Endothelial cell of umbilical vein (primary cell): ENCODE results near the gene CREG2. TPM values are rescaled to one million over a fixed set of nuclear protein-coding genes. Genes with fewer than 3 reads are reported as not detected.

Experiments used
- BruUV-seq: library from RNA; stranded (reverse); fragments of 400-500 nt; replicated peaks from 2 replicates; lab custom pipeline; 2021; lab: Mats Ljungman, UMichigan
- CTCF ChIA-PET: fragments of 300-600, 350-600 bp; sonication (Branson Sonifier 250); formaldehyde crosslinking; loops from one replicate; lab custom pipeline; 2021; ENCODE audit warnings: antibody characterized with exemption, inconsistent platforms; lab: Charles Lee
- POLR2A ChIA-PET: fragments of 300-600, 350-600 bp; sonication (Branson Sonifier 250); formaldehyde crosslinking; loops from one replicate; lab custom pipeline; 2021; ENCODE audit warnings: antibody characterized with exemption, inconsistent platforms; lab: Charles Lee
- DNase-seq: peaks from one replicate; pipeline ENCODE4 v3.0.0-alpha.2; 2011; ENCODE audit warnings: low read depth, low spot score
- FAIRE-seq: peaks from 2 replicates; lab custom pipeline; 2011; peaks lifted over from hg19 to GRCh38; lab: Jason Lieb, UNC
- H2AFZ ChIP-seq: 2 replicates; pipeline ENCODE4 v1.6.0; 2012; ENCODE audit warnings: low read depth, low read length, control low read depth, inconsistent platforms
- H3K27ac ChIP-seq: 2 replicates; pipeline ENCODE4 v1.5.1; 2011; ENCODE audit warnings: low read depth, mild to moderate bottlenecking, control low read depth, low read length, moderate library complexity; ENCODE audit not compliant: insufficient read depth
- H3K27me3 ChIP-seq, 2 experiments: 2 replicates each; pipeline versions ENCODE4 v1.6.0 to v1.6.1; 2011; ENCODE audit warnings: low read length in 2 of 2, mixed read lengths in 1 of 2; ENCODE audit not compliant: control insufficient read depth in 2 of 2, insufficient read depth in 2 of 2
- H3K36me3 ChIP-seq, 2 experiments: 2 replicates in 1 of 2; 3 replicates in 1 of 2; pipeline ENCODE4 v1.5.1; 2011; ENCODE audit warnings: low read length in 2 of 2, mild to moderate bottlenecking in 1 of 2, moderate library complexity in 1 of 2; ENCODE audit not compliant: control insufficient read depth in 2 of 2, insufficient read depth in 2 of 2; ENCODE audit errors: extremely low read depth in 1 of 2
- H3K4me1 ChIP-seq: 3 replicates; pipeline ENCODE4 v1.5.1; 2011; ENCODE audit warnings: mild to moderate bottlenecking, low read length; ENCODE audit not compliant: control insufficient read depth, insufficient read depth; ENCODE audit errors: extremely low read depth
- H3K4me2 ChIP-seq: 2 replicates; pipeline ENCODE4 v1.6.1; 2011; ENCODE audit warnings: low read length, control low read depth, mixed read lengths; ENCODE audit not compliant: insufficient read depth
- H3K4me3 ChIP-seq, 3 experiments: fragments of 200-600 bp in 1 of 3; sonication (generic), shearing (Covaris generic) in 1 of 3; replicated peaks in 1 of 3; 2 replicates each; pipeline ENCODE4 v1.5.1; 2011 to 2016; ENCODE audit warnings: control low read depth in 3 of 3, low read length in 3 of 3, mild to moderate bottlenecking in 2 of 3, inconsistent platforms in 1 of 3, low read depth in 1 of 3, moderate library complexity in 1 of 3; ENCODE audit not compliant: insufficient read depth in 1 of 3
- H3K79me2 ChIP-seq: 2 replicates; pipeline ENCODE4 v1.6.0; 2012; ENCODE audit warnings: low read length, inconsistent platforms; ENCODE audit not compliant: control insufficient read depth, insufficient read depth
- H3K9ac ChIP-seq: replicated peaks from 2 replicates; pipeline ENCODE3; 2011; ENCODE audit warnings: low read length, control low read depth; ENCODE audit not compliant: insufficient read depth; ENCODE audit errors: extremely low read depth
- H3K9me1 ChIP-seq: replicated peaks from 3 replicates; pipeline ENCODE4 v1.6.0; 2011; ENCODE audit warnings: mild to moderate bottlenecking, low read length; ENCODE audit not compliant: control insufficient read depth, insufficient read depth; ENCODE audit errors: extremely low read depth
- H3K9me3 ChIP-seq: replicated peaks from 2 replicates; pipeline ENCODE4 v1.5.1; 2012; ENCODE audit warnings: low read length, inconsistent platforms; ENCODE audit not compliant: control insufficient read depth, insufficient read depth
- H4K20me1 ChIP-seq: replicated peaks from 2 replicates; pipeline ENCODE3; 2011; ENCODE audit warnings: mild to moderate bottlenecking, low read length; ENCODE audit not compliant: control insufficient read depth, insufficient read depth; ENCODE audit errors: extremely low read depth
- EZH2 ChIP-seq: IDR thresholded peaks from 2 replicates; pipeline ENCODE4 v1.6.1; 2012; ENCODE audit warnings: borderline replicate concordance, low read depth, mild to moderate bottlenecking, moderate library complexity, low read length, inconsistent platforms; ENCODE audit not compliant: severe bottlenecking
- FOS ChIP-seq: IDR thresholded peaks from 2 replicates; pipeline ENCODE4 v1.6.1; 2011; ENCODE audit warnings: mild to moderate bottlenecking, low read length, moderate library complexity, borderline replicate concordance; ENCODE audit not compliant: insufficient read depth
- GATA2 ChIP-seq: IDR thresholded peaks from 2 replicates; pipeline ENCODE4 v1.7.0; 2011; ENCODE audit warnings: low read depth, mild to moderate bottlenecking, moderate library complexity, mixed read lengths, low read length; ENCODE audit not compliant: insufficient read length, insufficient read depth
- JUN ChIP-seq: IDR thresholded peaks from 2 replicates; pipeline ENCODE4 v1.6.1; 2011; ENCODE audit warnings: borderline replicate concordance, low read depth; ENCODE audit not compliant: insufficient read length, insufficient read depth
- MYC ChIP-seq: IDR thresholded peaks from one replicate; pipeline ENCODE4 v1.6.1; 2011; ENCODE audit warnings: mild to moderate bottlenecking, low read depth, low read length
- POLR2A ChIP-seq: IDR thresholded peaks from 2 replicates; pipeline ENCODE4 v1.6.1; 2012; ENCODE audit warnings: low read depth, mild to moderate bottlenecking, control low read depth, low read length
- POLR2AphosphoS5 ChIP-seq: IDR thresholded peaks from 2 replicates; pipeline ENCODE4 v1.6.1; 2012; ENCODE audit warnings: low read depth, mild to moderate bottlenecking, control low read depth, low read length, moderate library complexity; ENCODE audit not compliant: insufficient read depth
- dilution Hi-C: fragments of 300-500 bp; cut with MboI; formaldehyde crosslinking; loops from one replicate; pipeline ENCODE4 v1.15.0; 2019; ENCODE audit warnings: low sequenced_read_pairs; ENCODE audit not compliant: extremely low pct_ligation_motif_present
- intact Hi-C: fragments of 100-400 bp; cut with micrococcal nuclease; formaldehyde crosslinking; loops from one replicate; pipeline ENCODE4 v1.10.0; 2022
- polyA plus RNA-seq, 4 experiments: library from polyadenylated mRNA; depleted of rRNA in 3 of 4; stranded (reverse) in 3 of 4; unstranded in 1 of 4; fragments of >200 nt; gene quantifications; 2 replicates each; pipeline versions ENCODE4 v1.2.1 to v1.2.3, GENCODE V29; 2011 to 2012; ENCODE audit warnings: missing spikeins in 1 of 4
- total RNA-seq: library from RNA; stranded (reverse); gene quantifications from 2 replicates; pipeline ENCODE4 v1.2.3, GENCODE V29; 2021
- TF ChIP-seq, protein P1 (sequence below), 2 donors: IDR thresholded peaks; 1 replicate in 1 of 2; 2 replicates in 1 of 2; pipeline ENCODE4 v1.5.1; 2011; ENCODE audit warnings: low read length in 2 of 2, mild to moderate bottlenecking in 2 of 2, moderate library complexity in 2 of 2, control low read depth in 1 of 2, inconsistent platforms in 1 of 2, low read depth in 1 of 2; ENCODE audit not compliant: insufficient read depth in 1 of 2; ENCODE audit errors: extremely low read depth in 1 of 2
- TF ChIP-seq, protein P2 (sequence below): IDR thresholded peaks from 2 replicates; pipeline ENCODE4 v1.6.1; 2011; ENCODE audit not compliant: insufficient read depth, insufficient read length

The CREG2 gene
- total and polyA plus RNA-seq, 2 donors (not counting 3 experiments of a cell fraction or from before 2014, with no cell fraction given) = 0.48 to 2.0 TPM

DNA sequence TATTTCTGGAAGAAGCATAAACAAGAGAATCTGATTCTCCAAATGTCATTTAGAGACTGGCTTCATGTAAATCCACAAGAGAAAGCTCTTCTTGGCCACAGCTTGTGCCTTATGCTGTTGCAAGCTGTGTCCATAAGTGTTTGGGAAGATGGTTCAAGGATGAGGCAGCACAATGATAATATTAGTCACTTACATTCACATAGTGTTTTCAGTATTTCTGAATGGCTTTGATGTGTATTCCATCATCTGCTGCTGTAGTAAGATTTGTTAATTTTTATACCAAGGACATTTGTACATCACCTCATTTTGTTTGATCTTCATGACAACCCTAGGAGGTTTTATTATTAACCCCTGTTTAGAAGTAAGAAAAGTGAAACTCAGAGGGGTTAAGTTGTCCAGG is 29.9 kb downstream of the CREG2 start:
- no TSS peak for BruUV-seq

More for the DNA sequence above, 29.9 kb downstream of the CREG2 start:
- TF ChIP-seq EZH2 = no peak
- TF ChIP-seq, protein P1, sequence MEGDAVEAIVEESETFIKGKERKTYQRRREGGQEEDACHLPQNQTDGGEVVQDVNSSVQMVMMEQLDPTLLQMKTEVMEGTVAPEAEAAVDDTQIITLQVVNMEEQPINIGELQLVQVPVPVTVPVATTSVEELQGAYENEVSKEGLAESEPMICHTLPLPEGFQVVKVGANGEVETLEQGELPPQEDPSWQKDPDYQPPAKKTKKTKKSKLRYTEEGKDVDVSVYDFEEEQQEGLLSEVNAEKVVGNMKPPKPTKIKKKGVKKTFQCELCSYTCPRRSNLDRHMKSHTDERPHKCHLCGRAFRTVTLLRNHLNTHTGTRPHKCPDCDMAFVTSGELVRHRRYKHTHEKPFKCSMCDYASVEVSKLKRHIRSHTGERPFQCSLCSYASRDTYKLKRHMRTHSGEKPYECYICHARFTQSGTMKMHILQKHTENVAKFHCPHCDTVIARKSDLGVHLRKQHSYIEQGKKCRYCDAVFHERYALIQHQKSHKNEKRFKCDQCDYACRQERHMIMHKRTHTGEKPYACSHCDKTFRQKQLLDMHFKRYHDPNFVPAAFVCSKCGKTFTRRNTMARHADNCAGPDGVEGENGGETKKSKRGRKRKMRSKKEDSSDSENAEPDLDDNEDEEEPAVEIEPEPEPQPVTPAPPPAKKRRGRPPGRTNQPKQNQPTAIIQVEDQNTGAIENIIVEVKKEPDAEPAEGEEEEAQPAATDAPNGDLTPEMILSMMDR (IDR thresholded peaks at IDR 0.05; ENCODE audit: extremely low read depth in 1 of 2, insufficient read depth in 1 of 2, low read depth in 1 of 2, low read length in 2 of 2) = no peak
- TF ChIP-seq FOS = no peak
- no peak for TF ChIP-seq POLR2A
- TF ChIP-seq GATA2 = no peak
- TF ChIP-seq POLR2AphosphoS5 = no peak
- TF ChIP-seq MYC = no peak
- TF ChIP-seq, protein P2, sequence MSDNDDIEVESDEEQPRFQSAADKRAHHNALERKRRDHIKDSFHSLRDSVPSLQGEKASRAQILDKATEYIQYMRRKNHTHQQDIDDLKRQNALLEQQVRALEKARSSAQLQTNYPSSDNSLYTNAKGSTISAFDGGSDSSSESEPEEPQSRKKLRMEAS = no peak
- no peak for TF ChIP-seq JUN
- H2AFZ ChIP-seq = no peak overlapping the region
- FAIRE-seq = no peak
- H3K79me2 ChIP-seq = no peaks in the 10 kb centered on the region
- no peak for DNase-seq
- dilution Hi-C loops (no loop called here), intact Hi-C loops (no loop called here)
- H3K4me3 ChIP-seq = no peak overlapping the region
- no peaks in the 10 kb centered on the region for H3K4me1 ChIP-seq
- H3K27me3 ChIP-seq = peaks cover 5 to 8% of the 10 kb centered on the region in 2 experiments
- CTCF ChIA-PET = interaction anchor here (2.0 kb wide), 1 partner anchor 15 kb away, joined by 15 read pairs; no protein-coding TSS in a partner anchor
- H3K9me3 ChIP-seq = no peaks in the 10 kb centered on the region
- H4K20me1 ChIP-seq = no peaks in the 10 kb centered on the region
- no peaks in the 10 kb centered on the region for H3K36me3 ChIP-seq
- H3K9ac ChIP-seq = no peak overlapping the region
- H3K27ac ChIP-seq = no peak overlapping the region
- no peaks in the 10 kb centered on the region for H3K9me1 ChIP-seq
- no peak overlapping the region for H3K4me2 ChIP-seq
- POLR2A ChIA-PET = no interaction called here
